ENCODE measurements around the gene STX11. TPM values are rescaled to one million over a fixed set of nuclear protein-coding genes. Genes with fewer than 3 reads are reported as not detected.

STX11 gene
- total RNA-seq, 1 donor from 2014 or later = 26.4 TPM

DNA sequence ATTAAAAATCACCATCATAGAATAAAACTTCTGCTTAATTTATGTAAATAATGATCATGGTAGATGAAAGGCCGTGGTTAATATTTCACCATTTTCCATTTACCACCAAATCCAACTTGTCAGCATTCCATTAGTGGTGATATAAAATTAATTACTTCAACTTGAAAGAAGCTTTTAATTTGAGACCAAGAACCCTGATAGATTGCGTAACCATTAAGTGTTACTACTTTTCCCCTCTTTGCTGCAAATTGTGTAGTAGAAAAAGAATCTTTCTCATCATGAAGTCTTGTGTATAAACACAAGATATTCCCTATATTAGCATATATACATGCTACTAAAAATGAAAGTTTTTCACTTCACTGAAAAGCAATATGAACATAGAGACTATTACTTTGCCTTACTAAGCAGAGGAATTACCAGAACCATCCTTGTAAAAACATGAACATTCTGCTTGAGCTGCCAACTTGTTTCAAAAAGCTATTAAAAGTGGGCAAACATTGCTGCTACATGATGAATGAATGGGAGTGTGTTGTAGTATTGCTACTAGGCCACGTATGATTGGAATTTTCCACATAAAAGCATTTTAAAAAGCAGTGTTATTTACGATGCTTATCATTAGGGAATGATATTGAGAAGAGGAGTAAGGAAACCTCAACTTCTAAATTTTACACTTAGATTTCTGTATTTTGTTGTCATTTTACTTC, 35.0 kb downstream of the STX11 start:
- no peak for DNase-seq
- no peak overlapping the region for H3K4me3 Mint-ChIP-seq
- no peaks in the 10 kb centered on the region for H3K27me3 Mint-ChIP-seq
- no peaks in the 10 kb centered on the region for H3K9me3 Mint-ChIP-seq
- intact Hi-C loops (cut with micrococcal nuclease) = no loop called here
- ChIA-PET POLR2A (no interaction called here), CTCF (no interaction called here)
- H3K36me3 Mint-ChIP-seq (ENCODE audit: low read depth) = peaks cover 37% of the 10 kb centered on the region
- H3K4me1 Mint-ChIP-seq = peaks cover 9% of the 10 kb centered on the region
- TF ChIP-seq, protein P1, sequence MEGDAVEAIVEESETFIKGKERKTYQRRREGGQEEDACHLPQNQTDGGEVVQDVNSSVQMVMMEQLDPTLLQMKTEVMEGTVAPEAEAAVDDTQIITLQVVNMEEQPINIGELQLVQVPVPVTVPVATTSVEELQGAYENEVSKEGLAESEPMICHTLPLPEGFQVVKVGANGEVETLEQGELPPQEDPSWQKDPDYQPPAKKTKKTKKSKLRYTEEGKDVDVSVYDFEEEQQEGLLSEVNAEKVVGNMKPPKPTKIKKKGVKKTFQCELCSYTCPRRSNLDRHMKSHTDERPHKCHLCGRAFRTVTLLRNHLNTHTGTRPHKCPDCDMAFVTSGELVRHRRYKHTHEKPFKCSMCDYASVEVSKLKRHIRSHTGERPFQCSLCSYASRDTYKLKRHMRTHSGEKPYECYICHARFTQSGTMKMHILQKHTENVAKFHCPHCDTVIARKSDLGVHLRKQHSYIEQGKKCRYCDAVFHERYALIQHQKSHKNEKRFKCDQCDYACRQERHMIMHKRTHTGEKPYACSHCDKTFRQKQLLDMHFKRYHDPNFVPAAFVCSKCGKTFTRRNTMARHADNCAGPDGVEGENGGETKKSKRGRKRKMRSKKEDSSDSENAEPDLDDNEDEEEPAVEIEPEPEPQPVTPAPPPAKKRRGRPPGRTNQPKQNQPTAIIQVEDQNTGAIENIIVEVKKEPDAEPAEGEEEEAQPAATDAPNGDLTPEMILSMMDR (IDR thresholded peaks at IDR 0.05) = no peak
- no peak for ATAC-seq (ENCODE audit: low read depth)
- no peak overlapping the region for H3K27ac Mint-ChIP-seq

DNA sequence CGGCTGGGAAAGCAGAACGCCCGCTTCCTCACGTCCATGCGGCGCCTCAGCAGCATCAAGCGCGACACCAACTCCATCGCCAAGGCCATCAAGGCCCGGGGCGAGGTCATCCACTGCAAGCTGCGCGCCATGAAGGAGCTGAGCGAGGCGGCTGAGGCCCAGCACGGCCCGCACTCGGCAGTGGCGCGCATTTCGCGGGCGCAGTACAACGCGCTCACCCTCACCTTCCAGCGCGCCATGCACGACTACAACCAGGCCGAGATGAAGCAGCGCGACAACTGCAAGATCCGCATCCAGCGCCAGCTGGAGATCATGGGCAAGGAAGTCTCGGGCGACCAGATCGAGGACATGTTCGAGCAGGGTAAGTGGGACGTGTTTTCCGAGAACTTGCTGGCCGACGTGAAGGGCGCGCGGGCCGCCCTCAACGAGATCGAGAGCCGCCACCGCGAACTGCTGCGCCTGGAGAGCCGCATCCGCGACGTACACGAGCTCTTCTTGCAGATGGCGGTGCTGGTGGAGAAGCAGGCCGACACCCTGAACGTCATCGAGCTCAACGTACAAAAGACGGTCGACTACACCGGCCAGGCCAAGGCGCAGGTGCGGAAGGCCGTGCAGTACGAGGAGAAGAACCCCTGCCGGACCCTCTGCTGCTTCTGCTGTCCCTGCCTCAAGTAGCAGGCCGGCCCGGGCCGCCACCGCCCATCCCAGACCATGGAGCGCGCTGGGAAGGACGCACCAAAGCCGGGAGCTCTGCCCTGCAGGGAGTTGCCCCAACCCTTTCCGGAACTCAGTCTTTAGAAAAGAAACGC, 36.7 kb downstream of the STX11 start:
- Mint-ChIP-seq H3K4me1 (no peaks in the 10 kb centered on the region), H3K4me3 (no peak overlapping the region), H3K27me3 (no peaks in the 10 kb centered on the region), H3K9me3 (no peaks in the 10 kb centered on the region), H3K27ac (no peak overlapping the region), H3K36me3 (ENCODE audit: low read depth) (peaks cover 35% of the 10 kb centered on the region)
- POLR2A ChIA-PET = no interaction called here
- ATAC-seq (ENCODE audit: low read depth) = no peak
- TF ChIP-seq, protein P1 (IDR thresholded peaks at IDR 0.05) = no peak
- DNase-seq = no peak
- CTCF ChIA-PET = no interaction called here
- intact Hi-C loops (cut with micrococcal nuclease) = no loop called here

DNA sequence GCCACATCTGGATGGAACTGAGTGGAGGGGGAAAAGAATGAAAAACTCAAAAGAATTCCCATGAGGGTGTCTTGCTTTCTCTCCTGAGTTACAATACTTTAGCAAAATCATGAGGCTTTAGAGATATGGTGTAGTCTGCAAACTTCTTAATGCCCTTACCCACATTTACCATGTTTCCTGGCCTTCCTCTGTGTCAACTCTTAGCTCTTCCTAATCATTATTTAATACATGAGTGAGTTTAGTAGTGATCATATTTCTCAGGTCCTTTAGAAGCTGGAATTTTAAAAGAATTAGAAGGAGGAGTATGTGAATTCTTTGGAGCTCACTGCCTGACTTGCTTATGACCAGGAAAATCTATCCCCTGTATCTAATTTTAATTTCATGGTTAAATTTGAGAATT, 39.0 kb downstream of the STX11 start:
- H3K27me3 Mint-ChIP-seq = no peaks in the 10 kb centered on the region
- no peak for DNase-seq
- no peaks in the 10 kb centered on the region for H3K9me3 Mint-ChIP-seq
- ATAC-seq (ENCODE audit: low read depth) = no peak
- H3K4me3 Mint-ChIP-seq = no peak overlapping the region
- TF ChIP-seq, protein P1 (IDR thresholded peaks at IDR 0.05) = no peak
- H3K36me3 Mint-ChIP-seq (ENCODE audit: low read depth) = peaks cover 26% of the 10 kb centered on the region
- no peaks in the 10 kb centered on the region for H3K4me1 Mint-ChIP-seq
- H3K27ac Mint-ChIP-seq = no peak overlapping the region
- intact Hi-C loops (cut with micrococcal nuclease) = no loop called here
- ChIA-PET CTCF (interaction anchor here (0.6 kb wide), 1 partner anchor 87 kb away, joined by 3 read pairs; no protein-coding TSS in a partner anchor), POLR2A (no interaction called here)

DNA sequence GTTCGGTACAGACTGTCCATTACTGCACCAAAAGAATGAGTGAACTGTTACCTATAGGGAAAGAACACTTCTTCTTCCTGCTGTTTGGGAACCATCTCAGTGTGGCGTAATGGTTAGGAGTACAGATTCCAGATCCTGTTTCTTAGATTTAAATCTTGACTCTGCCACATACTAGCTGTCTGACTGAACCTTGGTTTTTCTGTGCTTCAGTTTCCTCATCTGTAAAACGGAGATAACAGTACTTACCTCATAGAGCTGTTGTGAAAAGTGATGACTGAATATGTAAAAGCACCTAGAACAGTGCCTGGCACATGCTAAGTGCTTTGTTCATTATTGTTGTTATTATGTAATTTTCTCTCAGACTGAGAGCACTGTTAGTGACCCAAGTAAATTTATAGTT, 39.8 kb downstream of the STX11 start:
- intact Hi-C loops (cut with micrococcal nuclease) = no loop called here
- no peaks in the 10 kb centered on the region for H3K9me3 Mint-ChIP-seq
- DNase-seq (no peak), ATAC-seq (ENCODE audit: low read depth) (no peak)
- no peaks in the 10 kb centered on the region for H3K27me3 Mint-ChIP-seq
- no peak overlapping the region for H3K27ac Mint-ChIP-seq
- H3K4me1 Mint-ChIP-seq = no peaks in the 10 kb centered on the region
- peaks cover 26% of the 10 kb centered on the region for H3K36me3 Mint-ChIP-seq (ENCODE audit: low read depth)
- TF ChIP-seq, protein P1 (IDR thresholded peaks at IDR 0.05) = no peak
- no peak overlapping the region for H3K4me3 Mint-ChIP-seq
- POLR2A ChIA-PET = no interaction called here
- CTCF ChIA-PET = interaction anchor here (0.6 kb wide), 1 partner anchor 88 kb away, joined by 3 read pairs; no protein-coding TSS in a partner anchor

DNA sequence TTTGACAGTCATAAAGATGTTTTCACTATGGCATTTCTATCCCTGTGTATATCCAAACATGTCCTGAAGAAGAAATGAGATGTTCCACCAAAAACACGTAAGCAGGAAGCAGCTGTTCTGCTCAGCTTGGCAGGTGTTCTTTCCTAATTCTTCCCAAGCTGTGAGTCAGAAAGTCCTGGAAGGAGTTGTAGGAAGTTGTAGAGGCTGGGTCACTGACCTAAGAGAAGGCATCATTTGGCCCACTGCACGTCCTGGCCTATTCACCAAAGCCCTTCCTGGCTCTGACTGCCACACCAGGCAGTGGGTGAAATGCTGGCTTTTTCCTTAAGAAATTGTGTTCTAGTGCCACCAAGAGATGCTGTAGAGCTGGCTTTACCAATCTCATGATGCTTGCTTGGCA, 40.3 kb downstream of the STX11 start:
- TF ChIP-seq, protein P1 (IDR thresholded peaks at IDR 0.05) = no peak
- H3K27me3 Mint-ChIP-seq = no peaks in the 10 kb centered on the region
- POLR2A ChIA-PET = no interaction called here
- no peaks in the 10 kb centered on the region for H3K9me3 Mint-ChIP-seq
- no peak overlapping the region for H3K27ac Mint-ChIP-seq
- CTCF ChIA-PET = no interaction called here
- intact Hi-C loops (cut with micrococcal nuclease) = no loop called here
- H3K4me1 Mint-ChIP-seq = no peaks in the 10 kb centered on the region
- peaks cover 26% of the 10 kb centered on the region for H3K36me3 Mint-ChIP-seq (ENCODE audit: low read depth)
- H3K4me3 Mint-ChIP-seq = no peak overlapping the region
- ATAC-seq (ENCODE audit: low read depth) (no peak), DNase-seq (no peak)

All from activated B cell treated with CpG ODN at 0.5 μM for 24 hours (primary cell).